ENCODE results near the gene LRRN2.

The LRRN2 gene

GRCh38 chr1:204619721-204620120 is 65.8 kb downstream of the LRRN2 start:
- no peaks in the 10 kb centered on the region for H3K9me3 ChIP-seq (ENCODE audit: control insufficient read depth, insufficient read depth, low read length)
- H3K4me3 ChIP-seq (ENCODE audit: low read length), result no peak overlapping the region
- H3K36me3 ChIP-seq (ENCODE audit: control insufficient read depth, insufficient read depth, low read length), result no peaks in the 10 kb centered on the region
- H3K27me3 ChIP-seq (ENCODE audit: control insufficient read depth, insufficient read depth, low read length), result no peaks in the 10 kb centered on the region
- H3K4me1 ChIP-seq (ENCODE audit: control insufficient read depth, insufficient read depth, low read length), result peaks cover 5% of the 10 kb centered on the region; the same call in 1 of the 2 replicates
- no peak for DNase-seq (ENCODE audit: low read depth, low spot score)
- no CpG with 5 or more reads among the region's 13 CpGs for WGBS (ENCODE audit: insufficient coverage, insufficient read length)
- no peak overlapping the region for H3K27ac ChIP-seq (ENCODE audit: low read length)

GRCh38 chr1:204618148-204618760 is 67.3 kb downstream of the LRRN2 start:
- no peak overlapping the region for H3K4me3 ChIP-seq (ENCODE audit: low read length)
- no peaks in the 10 kb centered on the region for H3K36me3 ChIP-seq (ENCODE audit: control insufficient read depth, insufficient read depth, low read length)
- H3K4me1 ChIP-seq (ENCODE audit: control insufficient read depth, insufficient read depth, low read length), result peaks cover 5% of the 10 kb centered on the region; the same call in 1 of the 2 replicates
- no peaks in the 10 kb centered on the region for H3K27me3 ChIP-seq (ENCODE audit: control insufficient read depth, insufficient read depth, low read length)
- no peaks in the 10 kb centered on the region for H3K9me3 ChIP-seq (ENCODE audit: control insufficient read depth, insufficient read depth, low read length)
- no peak overlapping the region for H3K27ac ChIP-seq (ENCODE audit: low read length)
- no peak for DNase-seq (ENCODE audit: low read depth, low spot score)
- WGBS (ENCODE audit: insufficient coverage, insufficient read length), result no CpG with 5 or more reads among the region's 20 CpGs

GRCh38 chr1:204617256-204618147 is 68.0 kb downstream of the LRRN2 start:
- Histone ChIP-seq H3K4me1 (ENCODE audit: control insufficient read depth, insufficient read depth, low read length) (peaks cover 5% of the 10 kb centered on the region; the same call in 1 of the 2 replicates), H3K27me3 (ENCODE audit: control insufficient read depth, insufficient read depth, low read length) (no peaks in the 10 kb centered on the region), H3K27ac (ENCODE audit: low read length) (no peak overlapping the region), H3K9me3 (ENCODE audit: control insufficient read depth, insufficient read depth, low read length) (no peaks in the 10 kb centered on the region), H3K36me3 (ENCODE audit: control insufficient read depth, insufficient read depth, low read length) (no peaks in the 10 kb centered on the region), H3K4me3 (ENCODE audit: low read length) (no peak overlapping the region)
- no CpG with 5 or more reads among the region's 13 CpGs for WGBS (ENCODE audit: insufficient coverage, insufficient read length)
- DNase-seq (ENCODE audit: low read depth, low spot score), result no peak

- no peak overlapping the region for H3K27ac ChIP-seq (ENCODE audit: low read length)
- no peak for DNase-seq (ENCODE audit: low read depth, low spot score)
- no peaks in the 10 kb centered on the region for H3K27me3 ChIP-seq (ENCODE audit: control insufficient read depth, insufficient read depth, low read length)
- peaks cover 5% of the 10 kb centered on the region; the same call in 1 of the 2 replicates for H3K4me1 ChIP-seq (ENCODE audit: control insufficient read depth, insufficient read depth, low read length)
- H3K9me3 ChIP-seq (ENCODE audit: control insufficient read depth, insufficient read depth, low read length), result no peaks in the 10 kb centered on the region
- H3K4me3 ChIP-seq (ENCODE audit: low read length), result no peak overlapping the region
- WGBS (ENCODE audit: insufficient coverage, insufficient read length), result no CpG with 5 or more reads among the region's 6 CpGs
- no peaks in the 10 kb centered on the region for H3K36me3 ChIP-seq (ENCODE audit: control insufficient read depth, insufficient read depth, low read length)
Observed at GRCh38 chr1:204616641-204617040, 68.9 kb downstream of the LRRN2 start.

- no peak for DNase-seq (ENCODE audit: low read depth, low spot score)
- H3K4me3 ChIP-seq (ENCODE audit: low read length), result no peak overlapping the region
- H3K4me1 ChIP-seq (ENCODE audit: control insufficient read depth, insufficient read depth, low read length), result peaks cover 5% of the 10 kb centered on the region; the same call in 1 of the 2 replicates
- no peak overlapping the region for H3K27ac ChIP-seq (ENCODE audit: low read length)
- WGBS (ENCODE audit: insufficient coverage, insufficient read length), result no CpG with 5 or more reads among the region's 8 CpGs
- no peaks in the 10 kb centered on the region for H3K27me3 ChIP-seq (ENCODE audit: control insufficient read depth, insufficient read depth, low read length)
- H3K9me3 ChIP-seq (ENCODE audit: control insufficient read depth, insufficient read depth, low read length), result no peaks in the 10 kb centered on the region
- H3K36me3 ChIP-seq (ENCODE audit: control insufficient read depth, insufficient read depth, low read length), result no peaks in the 10 kb centered on the region
Observed at GRCh38 chr1:204615881-204616280, 69.7 kb downstream of the LRRN2 start.

GRCh38 chr1:204613636-204614035 is 71.9 kb downstream of the LRRN2 start:
- H3K4me1 ChIP-seq (ENCODE audit: control insufficient read depth, insufficient read depth, low read length), result peaks cover 6% of the 10 kb centered on the region; the same call in 1 of the 2 replicates
- H3K9me3 ChIP-seq (ENCODE audit: control insufficient read depth, insufficient read depth, low read length), result no peaks in the 10 kb centered on the region
- WGBS (ENCODE audit: insufficient coverage, insufficient read length), result no CpG with 5 or more reads among the region's 4 CpGs
- H3K27me3 ChIP-seq (ENCODE audit: control insufficient read depth, insufficient read depth, low read length), result no peaks in the 10 kb centered on the region
- DNase-seq (ENCODE audit: low read depth, low spot score), result no peak
- H3K4me3 ChIP-seq (ENCODE audit: low read length), result no peak overlapping the region
- H3K27ac ChIP-seq (ENCODE audit: low read length), result no peak overlapping the region
- H3K36me3 ChIP-seq (ENCODE audit: control insufficient read depth, insufficient read depth, low read length), result no peaks in the 10 kb centered on the region

GRCh38 chr1:204612326-204612725 is 73.2 kb downstream of the LRRN2 start:
- Histone ChIP-seq H3K4me3 (ENCODE audit: low read length) (no peak overlapping the region), H3K27me3 (ENCODE audit: control insufficient read depth, insufficient read depth, low read length) (no peaks in the 10 kb centered on the region), H3K36me3 (ENCODE audit: control insufficient read depth, insufficient read depth, low read length) (no peaks in the 10 kb centered on the region), H3K27ac (ENCODE audit: low read length) (no peak overlapping the region), H3K4me1 (ENCODE audit: control insufficient read depth, insufficient read depth, low read length) (peaks cover 6% of the 10 kb centered on the region; the same call in 1 of the 2 replicates), H3K9me3 (ENCODE audit: control insufficient read depth, insufficient read depth, low read length) (no peaks in the 10 kb centered on the region)
- no peak for DNase-seq (ENCODE audit: low read depth, low spot score)
- WGBS (ENCODE audit: insufficient coverage, insufficient read length), result no CpG with 5 or more reads among the region's 3 CpGs

GRCh38 chr1:204611036-204611435 is 74.5 kb downstream of the LRRN2 start:
- no peak for DNase-seq (ENCODE audit: low read depth, low spot score)
- Histone ChIP-seq H3K4me3 (ENCODE audit: low read length) (no peak overlapping the region), H3K27me3 (ENCODE audit: control insufficient read depth, insufficient read depth, low read length) (no peaks in the 10 kb centered on the region), H3K9me3 (ENCODE audit: control insufficient read depth, insufficient read depth, low read length) (no peaks in the 10 kb centered on the region), H3K4me1 (ENCODE audit: control insufficient read depth, insufficient read depth, low read length) (peaks cover 2% of the 10 kb centered on the region; the same call in 1 of the 2 replicates), H3K36me3 (ENCODE audit: control insufficient read depth, insufficient read depth, low read length) (no peaks in the 10 kb centered on the region), H3K27ac (ENCODE audit: low read length) (no peak overlapping the region)
- WGBS (ENCODE audit: insufficient coverage, insufficient read length), result no CpG with 5 or more reads among the region's 3 CpGs

- no CpG with 5 or more reads among the region's 6 CpGs for WGBS (ENCODE audit: insufficient coverage, insufficient read length)
- Histone ChIP-seq H3K36me3 (ENCODE audit: control insufficient read depth, insufficient read depth, low read length) (no peaks in the 10 kb centered on the region), H3K27ac (ENCODE audit: low read length) (no peak overlapping the region), H3K9me3 (ENCODE audit: control insufficient read depth, insufficient read depth, low read length) (no peaks in the 10 kb centered on the region), H3K4me3 (ENCODE audit: low read length) (no peak overlapping the region), H3K4me1 (ENCODE audit: control insufficient read depth, insufficient read depth, low read length) (0 out of 2 replicates have a peak, but pooled peaks cover 1% of the 10 kb centered on the region), H3K27me3 (ENCODE audit: control insufficient read depth, insufficient read depth, low read length) (no peaks in the 10 kb centered on the region)
- no peak for DNase-seq (ENCODE audit: low read depth, low spot score)
Observed at GRCh38 chr1:204607910-204608309, 77.6 kb downstream of the LRRN2 start.

- H3K27me3 ChIP-seq (ENCODE audit: control insufficient read depth, insufficient read depth, low read length), result no peaks in the 10 kb centered on the region
- no peaks in the 10 kb centered on the region for H3K36me3 ChIP-seq (ENCODE audit: control insufficient read depth, insufficient read depth, low read length)
- no CpG with 5 or more reads among the region's 7 CpGs for WGBS (ENCODE audit: insufficient coverage, insufficient read length)
- H3K9me3 ChIP-seq (ENCODE audit: control insufficient read depth, insufficient read depth, low read length), result no peaks in the 10 kb centered on the region
- H3K4me3 ChIP-seq (ENCODE audit: low read length), result no peak overlapping the region
- no peak overlapping the region for H3K27ac ChIP-seq (ENCODE audit: low read length)
- DNase-seq (ENCODE audit: low read depth, low spot score), result no peak
- H3K4me1 ChIP-seq (ENCODE audit: control insufficient read depth, insufficient read depth, low read length), result peaks cover 4% of the 10 kb centered on the region; the same call in 1 of the 2 replicates
Observed at GRCh38 chr1:204605791-204606190, 79.7 kb downstream of the LRRN2 start.

All from iPS DF 6.9 (cell line).